Panc1 (cell line): Measurements from ENCODE around the gene TRDMT1. TPM values are rescaled to one million over a fixed set of nuclear protein-coding genes. Genes with fewer than 3 reads are reported as not detected.

Source experiments
- ATAC-seq: fragments of 200-7000 bp; cut with Tn5 transposase; 2 replicates; pipeline ENCODE4 v1.9.1; 2020; ENCODE audit warnings: mild to moderate bottlenecking, moderate library complexity
- BruUV-seq: library from RNA; stranded (reverse); fragments of 400-500 nt; replicated peaks from 2 replicates; lab custom pipeline; 2021; lab: Mats Ljungman, UMichigan
- CTCF ChIA-PET: fragments of 300-600 bp; sonication (Branson Sonifier 250); formaldehyde crosslinking; loops from one replicate; lab custom pipeline; 2022; ENCODE audit warnings: antibody characterized with exemption; lab: Charles Lee
- POLR2A ChIA-PET: fragments of 300-600 bp; sonication (Branson Sonifier 250); formaldehyde crosslinking; loops from one replicate; lab custom pipeline; 2022; ENCODE audit warnings: antibody characterized with exemption; lab: Charles Lee
- DNase-seq: peaks from one replicate; pipeline ENCODE4 v3.0.0-alpha.2; 2010; ENCODE audit warnings: low read depth, low spot score
- H3K27ac ChIP-seq: 2 replicates; pipeline ENCODE4 v1.5.1; 2011; ENCODE audit warnings: mild to moderate bottlenecking, low read length, inconsistent platforms
- H3K27me3 ChIP-seq: fragments of 200-500 bp; sonication (Bioruptor generic); 2 replicates; pipeline ENCODE4 v1.6.0; 2014; ENCODE audit warnings: low read length, inconsistent platforms; ENCODE audit not compliant: control insufficient read depth, insufficient read depth
- H3K36me3 ChIP-seq: fragments of 200-500 bp; sonication (Bioruptor generic); 2 replicates; pipeline ENCODE4 v1.5.1; 2014; ENCODE audit warnings: inconsistent platforms, mild to moderate bottlenecking, low read length, moderate library complexity; ENCODE audit not compliant: control insufficient read depth, insufficient read depth
- H3K4me1 ChIP-seq: 2 replicates; pipeline ENCODE4 v1.5.1; 2011; ENCODE audit warnings: inconsistent platforms, mild to moderate bottlenecking, low read length, moderate library complexity; ENCODE audit not compliant: control insufficient read depth, insufficient read depth
- H3K4me3 ChIP-seq, 2 experiments: 2 replicates each; pipeline ENCODE4 v1.5.1; 2011 to 2012; ENCODE audit warnings: low read depth in 2 of 2, low read length in 2 of 2, mild to moderate bottlenecking in 2 of 2, inconsistent platforms in 1 of 2, moderate library complexity in 1 of 2
- H3K9me3 ChIP-seq: fragments of 200-500 bp; sonication (Bioruptor generic); 2 replicates; pipeline ENCODE4 v1.5.1; 2014; ENCODE audit warnings: low read depth, mild to moderate bottlenecking, inconsistent platforms, low read length, moderate library complexity; ENCODE audit not compliant: control insufficient read depth, insufficient read depth
- CTCF ChIP-seq: fragments of 450-650 bp; IDR thresholded peaks from 2 replicates; pipeline ENCODE4 v1.5.1; 2017; ENCODE audit warnings: mild to moderate bottlenecking
- POLR2AphosphoS5 ChIP-seq: IDR thresholded peaks from 2 replicates; pipeline ENCODE4 v1.6.1; 2012; ENCODE audit warnings: mild to moderate bottlenecking, low read depth, low read length, moderate library complexity
- SIN3A ChIP-seq: IDR thresholded peaks from 2 replicates; pipeline ENCODE4 v1.6.1; 2012; ENCODE audit warnings: low read depth, mild to moderate bottlenecking, low read length, moderate library complexity, borderline replicate concordance; ENCODE audit not compliant: insufficient read depth
- TCF7L2 ChIP-seq: IDR thresholded peaks from 2 replicates; pipeline ENCODE4 v1.6.1; 2011; ENCODE audit warnings: mild to moderate bottlenecking, low read depth, low read length, inconsistent platforms
- in situ Hi-C: cut with HindIII; loops from 2 replicates; pipeline ENCODE4 v1.10.0; 2016; ENCODE audit warnings: low sequenced_read_pairs, low pct_unique_long_range_greater_than_20kb
- intact Hi-C: fragments of 100-400 bp; cut with micrococcal nuclease; formaldehyde crosslinking; loops from one replicate; pipeline ENCODE4 v1.10.0; 2022; ENCODE audit not compliant: unreplicated experiment
- total RNA-seq: library from RNA; stranded (reverse); gene quantifications from one replicate; pipeline ENCODE4 v1.2.1, GENCODE V29; 2021; ENCODE audit not compliant: unreplicated experiment
- TF ChIP-seq, protein P1 (sequence below), 2 experiments: IDR thresholded peaks; 2 replicates each; pipeline ENCODE4 v1.6.1; 2011 to 2012; ENCODE audit warnings: low read depth in 2 of 2, control low read depth in 1 of 2, low read length in 1 of 2, mild to moderate bottlenecking in 1 of 2, moderate library complexity in 1 of 2; ENCODE audit not compliant: insufficient read depth in 1 of 2

TRDMT1 gene
- total RNA-seq, 1 experiment from 2014 or later: 7.6 TPM

- TF ChIP-seq, protein P1, sequence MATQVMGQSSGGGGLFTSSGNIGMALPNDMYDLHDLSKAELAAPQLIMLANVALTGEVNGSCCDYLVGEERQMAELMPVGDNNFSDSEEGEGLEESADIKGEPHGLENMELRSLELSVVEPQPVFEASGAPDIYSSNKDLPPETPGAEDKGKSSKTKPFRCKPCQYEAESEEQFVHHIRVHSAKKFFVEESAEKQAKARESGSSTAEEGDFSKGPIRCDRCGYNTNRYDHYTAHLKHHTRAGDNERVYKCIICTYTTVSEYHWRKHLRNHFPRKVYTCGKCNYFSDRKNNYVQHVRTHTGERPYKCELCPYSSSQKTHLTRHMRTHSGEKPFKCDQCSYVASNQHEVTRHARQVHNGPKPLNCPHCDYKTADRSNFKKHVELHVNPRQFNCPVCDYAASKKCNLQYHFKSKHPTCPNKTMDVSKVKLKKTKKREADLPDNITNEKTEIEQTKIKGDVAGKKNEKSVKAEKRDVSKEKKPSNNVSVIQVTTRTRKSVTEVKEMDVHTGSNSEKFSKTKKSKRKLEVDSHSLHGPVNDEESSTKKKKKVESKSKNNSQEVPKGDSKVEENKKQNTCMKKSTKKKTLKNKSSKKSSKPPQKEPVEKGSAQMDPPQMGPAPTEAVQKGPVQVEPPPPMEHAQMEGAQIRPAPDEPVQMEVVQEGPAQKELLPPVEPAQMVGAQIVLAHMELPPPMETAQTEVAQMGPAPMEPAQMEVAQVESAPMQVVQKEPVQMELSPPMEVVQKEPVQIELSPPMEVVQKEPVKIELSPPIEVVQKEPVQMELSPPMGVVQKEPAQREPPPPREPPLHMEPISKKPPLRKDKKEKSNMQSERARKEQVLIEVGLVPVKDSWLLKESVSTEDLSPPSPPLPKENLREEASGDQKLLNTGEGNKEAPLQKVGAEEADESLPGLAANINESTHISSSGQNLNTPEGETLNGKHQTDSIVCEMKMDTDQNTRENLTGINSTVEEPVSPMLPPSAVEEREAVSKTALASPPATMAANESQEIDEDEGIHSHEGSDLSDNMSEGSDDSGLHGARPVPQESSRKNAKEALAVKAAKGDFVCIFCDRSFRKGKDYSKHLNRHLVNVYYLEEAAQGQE (IDR thresholded peaks at IDR 0.05; ENCODE audit: insufficient read depth in 1 of 2, low read depth in 2 of 2, low read length in 1 of 2): no peak
- TF ChIP-seq TCF7L2 (no peak), SIN3A (no peak), CTCF (no peak), POLR2AphosphoS5 (no peak)
- POLR2A ChIA-PET: no interaction called here
- BruUV-seq: no TSS peak
- H3K9me3 ChIP-seq: no peaks in the 10 kb centered on the region
- DNase-seq (no peak), ATAC-seq (no peak)
- no peaks in the 10 kb centered on the region for H3K27me3 ChIP-seq
- H3K4me1 ChIP-seq: peaks cover 30% of the 10 kb centered on the region
- in situ Hi-C loops: no loop called here
- H3K27ac ChIP-seq: no peak overlapping the region
- intact Hi-C loops: no loop called here
- H3K36me3 ChIP-seq: peaks cover 22% of the 10 kb centered on the region
- CTCF ChIA-PET: no interaction called here
- no peak overlapping the region for H3K4me3 ChIP-seq
Observed at GRCh38 chr10:17240096-17240495, 38.6 kb upstream of the TRDMT1 start.

DNA sequence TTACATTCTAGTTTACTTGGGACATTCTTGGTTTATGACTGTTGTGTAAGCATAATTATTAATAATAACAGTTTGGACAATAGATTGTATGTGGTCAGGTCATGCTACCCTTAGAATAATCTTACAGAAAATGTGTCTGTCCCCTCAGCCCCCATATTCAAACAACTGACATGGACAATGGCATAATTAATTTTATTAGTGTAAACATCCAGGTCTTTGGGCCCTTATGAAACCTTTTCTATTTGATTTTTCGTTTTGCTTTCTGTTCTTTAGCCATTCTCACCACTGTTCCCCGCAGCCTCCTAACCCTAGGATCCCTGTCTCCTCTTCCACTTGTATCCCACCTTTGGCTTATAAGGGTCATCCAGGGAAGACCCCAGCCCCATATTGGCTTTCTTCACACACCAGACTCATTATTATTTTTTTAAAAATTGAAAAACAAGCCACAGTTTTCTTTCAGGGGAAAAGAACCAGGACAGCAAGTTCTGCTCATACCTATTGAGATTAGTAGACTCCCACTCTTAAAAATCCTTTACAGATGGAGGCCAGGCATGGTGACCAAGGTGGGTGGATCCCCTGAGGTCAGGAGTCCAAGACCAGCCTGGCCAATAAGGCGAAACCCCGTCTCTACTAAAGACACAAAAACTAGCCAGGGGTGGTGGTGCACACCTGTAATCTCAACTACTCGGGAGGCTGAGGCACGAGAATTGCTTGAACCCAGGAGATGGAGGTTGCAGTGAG, 38.0 kb upstream of the TRDMT1 start:
- CTCF ChIA-PET: no interaction called here
- Histone ChIP-seq H3K27me3 (no peaks in the 10 kb centered on the region), H3K36me3 (peaks cover 26% of the 10 kb centered on the region), H3K27ac (peak overlapping the region; percentile 39), H3K4me3 (no peak overlapping the region), H3K4me1 (peaks cover 34% of the 10 kb centered on the region), H3K9me3 (no peaks in the 10 kb centered on the region)
- intact Hi-C loops: loop anchor here (10.0 kb wide), 1 partner anchor 215 kb away; no protein-coding TSS in a partner anchor
- BruUV-seq: no TSS peak
- no peak for TF ChIP-seq CTCF
- TF ChIP-seq SIN3A: peak; percentile 60; the same call in 1 of the 2 replicates
- TF ChIP-seq POLR2AphosphoS5: 0 out of 2 replicates have a peak, but pooled peaks have one; percentile 15
- POLR2A ChIA-PET: no interaction called here
- DNase-seq: no peak
- in situ Hi-C loops: no loop called here
- ATAC-seq: peak; percentile 6
